Keratinocyte (primary cell): ENCODE data around the gene PAX2.

Experiments used
- CTCF ChIP-seq, 3 experiments: IDR thresholded peaks in 1 of 3; conservative IDR thresholded peaks in 1 of 3; optimal IDR thresholded peaks in 1 of 3; 2 replicates in 2 of 3; 3 replicates in 1 of 3; pipeline versions ENCODE3 to v1.5.1; 2011; ENCODE audit warnings: low read length in 3 of 3, mild to moderate bottlenecking in 3 of 3, moderate library complexity in 2 of 3, control low read depth in 1 of 3, inconsistent platforms in 1 of 3; ENCODE audit not compliant: insufficient read depth in 2 of 3; ENCODE audit errors: extremely low read depth in 1 of 3
- EZH2 ChIP-seq: IDR thresholded peaks from one replicate; pipeline ENCODE4 v1.6.1; 2012; ENCODE audit warnings: inconsistent platforms, mild to moderate bottlenecking, low read length, moderate library complexity

DNA sequence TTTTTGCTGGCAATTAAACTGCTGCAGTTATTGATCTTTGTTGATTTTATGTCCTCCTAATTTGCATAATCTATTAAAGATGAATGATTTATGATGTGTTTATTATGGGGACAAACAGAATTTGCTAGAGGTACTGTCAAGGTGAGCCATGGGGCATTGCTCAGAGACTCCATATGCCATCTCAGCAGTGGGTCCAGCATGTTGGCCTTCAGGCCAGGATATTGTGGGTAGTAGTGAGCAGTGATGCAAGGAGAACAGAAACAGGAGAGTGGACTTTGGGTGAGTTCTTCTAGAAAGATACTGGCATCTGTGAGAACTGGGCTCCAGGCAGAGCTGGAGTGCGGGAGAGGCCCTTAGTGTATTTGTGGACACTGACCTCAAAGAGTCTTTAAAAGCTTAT, 65.9 kb downstream of the PAX2 start:
- TF ChIP-seq CTCF (optimal IDR thresholded peaks at IDR 0.05 in 1 of 3, IDR thresholded peaks at IDR 0.05 in 1 of 3, conservative IDR thresholded peaks at IDR 0.05 in 1 of 3; ENCODE audit: extremely low read depth in 1 of 3, insufficient read depth in 2 of 3, low read length in 3 of 3): no peak
- no peak for TF ChIP-seq EZH2
